HG02973 (cell line): Measurements from ENCODE around the gene AP1S3.

ENCODE experiments used
- ATAC-seq: cut with Tn5 transposase; IDR thresholded peaks from one replicate; pipeline ENCODE4 v1.9.1; 2021; ENCODE audit warnings: moderate library complexity; ENCODE audit not compliant: unreplicated experiment

The AP1S3 gene

DNA sequence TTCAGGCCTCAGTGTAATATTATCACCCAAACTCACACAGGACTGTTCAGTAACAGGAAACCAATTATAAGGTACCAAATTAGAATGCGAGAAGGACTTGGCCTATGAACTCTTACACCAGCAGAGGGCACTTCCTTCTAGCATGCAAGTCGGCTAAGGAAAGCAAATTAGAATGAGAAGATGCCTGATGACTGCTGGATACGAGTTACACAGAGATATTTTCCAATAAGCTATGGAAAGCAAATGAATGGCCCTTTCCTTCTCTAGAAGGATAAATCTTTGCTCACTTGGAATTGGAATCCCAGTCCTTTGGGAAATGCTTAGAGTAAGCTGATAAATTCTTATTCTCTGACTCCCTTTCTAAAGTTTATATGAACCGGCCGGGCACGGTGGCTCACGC is 109.8 kb downstream of the AP1S3 start:
- ATAC-seq, result peak; percentile 88

DNA sequence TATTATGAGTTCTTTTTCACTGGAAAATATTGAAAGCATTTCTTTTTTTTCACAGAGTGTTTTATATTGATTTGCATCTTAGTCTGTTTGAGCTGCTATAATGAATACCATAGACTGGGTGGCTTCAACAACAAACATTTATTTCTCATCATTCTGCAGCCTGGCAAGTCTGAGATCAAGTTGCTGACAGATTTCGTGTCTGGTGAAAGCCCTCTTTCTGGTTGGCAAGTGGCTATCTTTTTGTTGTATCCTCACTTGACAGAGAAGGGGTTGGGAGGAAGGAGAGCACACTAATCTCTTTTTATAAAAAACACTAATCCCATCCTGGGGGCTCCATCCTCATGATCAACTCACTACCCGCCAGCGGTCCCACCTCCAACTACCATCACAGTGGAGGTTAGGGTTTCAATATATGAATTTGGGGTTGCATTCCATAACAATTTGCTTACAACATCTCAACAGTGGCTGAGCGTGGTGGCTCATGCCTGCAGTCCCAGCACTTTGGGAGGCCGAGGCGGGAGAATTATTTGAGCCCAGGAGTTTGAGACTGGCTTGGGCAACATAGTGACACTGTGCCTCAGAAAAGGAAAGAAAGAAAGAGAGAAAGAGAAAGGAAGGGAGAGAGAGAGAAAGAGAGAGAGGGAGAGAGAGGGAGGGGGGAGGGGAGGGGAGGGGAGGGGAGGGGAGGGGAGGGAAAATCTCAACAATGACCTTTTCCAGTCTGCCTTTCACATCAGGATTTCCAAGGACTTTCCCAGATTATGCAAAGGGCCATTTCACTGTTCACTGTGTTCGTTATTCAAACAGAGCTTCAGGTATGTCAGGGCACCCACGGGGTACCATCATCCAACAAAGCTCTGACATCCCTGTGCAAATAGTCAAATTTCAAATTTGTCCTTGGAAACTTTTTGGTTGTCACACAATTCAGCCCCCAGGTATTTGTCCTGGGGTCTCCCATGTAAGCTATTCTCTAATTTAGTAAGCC is 111.1 kb downstream of the AP1S3 start:
- no peak for ATAC-seq

DNA sequence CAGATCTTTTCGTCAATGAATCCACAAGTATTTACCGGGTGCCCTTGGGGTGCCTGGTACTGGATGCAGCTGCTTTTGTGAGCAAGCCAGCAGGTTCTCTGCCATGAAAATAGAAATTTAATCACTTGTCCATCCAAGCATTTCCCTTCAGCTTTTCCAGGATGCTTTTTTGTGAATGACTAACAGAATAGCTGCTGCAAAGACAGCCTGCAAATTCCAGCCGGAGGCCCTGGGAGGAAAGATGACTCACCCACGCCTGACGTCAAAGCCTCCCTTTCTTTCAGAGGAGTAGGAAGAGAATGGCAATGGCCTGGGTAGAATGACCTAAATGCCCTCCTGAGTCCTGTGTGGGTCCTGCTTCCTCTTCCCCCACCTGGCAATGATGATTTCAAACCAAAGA is 111.9 kb downstream of the AP1S3 start:
- ATAC-seq, result no peak

DNA sequence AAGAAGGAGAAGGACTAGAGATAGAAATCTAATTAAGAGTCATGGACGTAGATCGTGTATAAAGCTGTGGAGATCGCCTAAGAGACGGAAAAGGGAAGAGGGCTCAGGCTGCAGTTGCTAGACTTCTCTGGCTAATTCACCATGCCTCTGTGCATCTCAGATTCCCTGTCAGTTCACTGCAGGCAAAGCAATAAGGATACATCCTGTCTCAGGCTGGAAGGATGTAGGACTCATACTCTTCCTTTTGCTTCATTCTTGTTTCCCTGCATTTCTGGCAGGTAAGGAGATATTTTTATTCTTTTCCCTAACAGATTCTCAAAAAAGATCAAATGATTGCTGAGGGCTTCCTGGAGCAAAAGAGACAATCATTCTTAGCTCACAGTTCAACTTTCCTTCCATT is 112.5 kb downstream of the AP1S3 start:
- no peak for ATAC-seq

DNA sequence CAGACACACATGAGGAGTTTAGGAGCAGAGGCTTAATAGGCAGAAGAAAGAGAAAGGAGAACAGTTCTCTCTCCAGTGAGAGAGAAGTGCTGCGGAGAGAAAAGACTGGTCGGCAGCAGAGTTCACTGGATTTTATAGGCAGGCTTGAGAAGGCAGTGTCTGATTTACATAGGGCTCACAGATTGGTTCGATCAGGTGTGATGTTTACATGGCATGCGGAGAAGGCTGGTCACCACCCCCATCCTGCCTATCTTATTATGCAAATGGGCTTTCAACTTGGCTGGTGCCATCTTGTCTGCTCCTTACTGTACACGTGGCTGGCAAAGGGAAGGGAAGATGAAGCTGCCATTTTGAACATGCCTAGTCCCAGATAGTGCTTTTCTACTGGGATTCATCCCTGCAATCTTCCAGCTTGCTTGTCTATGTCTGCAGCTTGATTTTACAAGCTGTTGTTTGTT is 113.4 kb downstream of the AP1S3 start:
- no peak for ATAC-seq

DNA sequence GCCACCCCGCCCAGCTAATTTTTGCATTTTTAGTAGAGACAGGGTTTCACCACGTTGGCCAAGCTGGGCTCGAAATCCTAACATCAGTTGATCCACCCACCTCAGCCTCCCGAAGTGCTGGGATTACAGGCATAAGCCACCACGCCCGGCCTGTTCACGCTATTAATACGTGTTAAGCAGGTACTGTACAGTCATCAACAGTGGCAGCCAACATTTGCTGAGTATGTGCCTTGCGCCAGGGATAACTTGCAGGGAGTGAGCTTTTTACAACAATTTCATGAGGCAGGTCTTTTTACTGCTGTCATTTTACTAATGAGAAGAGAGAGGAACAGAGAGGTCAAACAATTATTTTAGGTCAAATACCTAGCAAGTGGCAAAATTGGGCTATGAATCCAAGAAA is 115.2 kb downstream of the AP1S3 start:
- no peak for ATAC-seq

DNA sequence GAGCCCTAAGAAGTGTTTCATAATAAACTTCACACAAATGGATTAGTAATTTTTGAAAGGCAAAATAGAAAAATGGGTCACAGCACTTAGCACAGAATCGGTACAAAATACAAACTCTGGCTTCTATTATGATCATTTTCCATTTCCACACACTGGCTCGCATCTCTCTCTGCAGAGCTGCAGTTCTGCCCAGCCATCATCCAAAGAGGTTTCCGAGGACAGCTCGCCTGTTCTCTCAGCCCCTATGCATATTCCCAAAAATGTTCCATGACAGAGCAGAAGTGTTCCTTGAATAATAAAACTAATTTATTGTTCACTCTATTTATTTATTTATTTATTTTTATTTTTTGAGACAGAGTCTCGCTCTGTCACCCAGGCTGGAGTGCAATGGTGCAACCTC is 115.6 kb downstream of the AP1S3 start:
- no peak for ATAC-seq

DNA sequence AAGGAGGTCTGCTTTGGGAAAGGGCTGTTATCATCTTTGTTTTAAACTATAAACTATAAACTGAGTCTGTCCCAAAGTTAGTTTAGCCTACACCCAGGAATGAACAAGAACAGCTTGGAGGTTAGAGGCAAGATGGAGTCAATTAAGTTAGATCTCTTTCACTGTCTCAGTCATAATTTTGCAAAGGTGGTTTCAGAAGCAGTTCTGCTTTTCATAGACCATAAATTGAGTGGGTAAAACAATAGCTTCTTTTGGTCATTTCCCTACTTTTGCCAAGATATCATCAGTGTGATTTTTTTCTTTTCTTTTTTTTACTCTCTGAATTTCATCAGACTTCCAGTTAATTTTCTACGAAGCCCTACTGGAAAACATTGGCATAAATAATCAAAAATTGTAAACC is 117.0 kb downstream of the AP1S3 start:
- ATAC-seq, result peak; percentile 63

DNA sequence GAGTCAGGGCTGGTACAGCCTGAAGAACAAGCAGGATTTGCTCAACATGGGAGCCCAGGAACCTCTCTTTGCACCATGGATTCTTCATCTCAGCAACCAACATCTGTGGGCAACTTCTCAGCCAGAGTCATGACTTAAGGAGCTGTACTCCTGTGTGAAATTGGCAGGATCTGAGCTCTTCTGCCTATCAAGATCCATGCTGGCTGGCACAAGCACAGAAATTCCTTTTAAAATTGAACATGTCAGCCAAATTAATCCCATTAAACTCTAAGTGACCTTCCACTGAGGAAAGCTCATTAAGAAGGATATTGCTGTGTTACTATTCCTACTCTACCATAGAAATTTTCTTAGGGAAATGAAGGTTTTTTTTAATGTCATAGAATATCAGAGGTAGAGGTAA is 124.7 kb downstream of the AP1S3 start:
- ATAC-seq, result no peak

DNA sequence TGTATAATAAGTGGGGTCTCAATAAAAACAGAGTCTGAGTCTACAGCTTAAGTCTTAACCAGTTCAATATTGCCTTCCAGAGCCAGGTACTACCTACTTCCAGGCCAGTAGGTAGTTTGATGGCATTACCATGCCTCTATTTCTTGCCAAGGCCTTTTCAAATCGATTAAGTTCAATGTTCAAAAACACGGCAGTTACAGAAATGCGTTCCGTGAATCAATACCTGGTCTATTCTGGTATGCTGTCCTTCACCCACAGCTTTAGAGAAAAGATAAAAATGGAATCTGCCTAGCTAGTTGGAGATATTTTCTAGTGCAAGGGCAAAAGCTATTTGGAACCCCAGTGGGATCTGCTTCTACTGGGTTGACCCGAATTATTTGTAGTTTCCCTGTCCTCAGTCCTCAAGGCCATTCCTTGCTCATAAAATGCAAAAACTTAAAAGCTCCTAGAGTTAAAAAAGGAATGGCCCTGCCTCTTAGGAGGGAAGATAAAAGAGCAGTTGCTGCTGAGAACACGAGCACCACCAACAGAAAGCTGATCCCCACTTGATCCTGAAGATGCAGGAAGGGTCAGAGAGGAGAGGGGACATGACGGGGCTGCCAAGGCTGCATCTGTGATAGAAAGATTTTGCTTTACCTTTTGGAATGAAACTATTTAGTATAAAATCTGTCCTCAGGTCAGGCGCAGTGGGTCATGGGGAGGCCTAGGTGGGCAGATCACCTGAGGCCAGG is 125.6 kb downstream of the AP1S3 start:
- no peak for ATAC-seq
